H1 (cell line): Measurements from ENCODE around the gene OR2H1. TPM values are rescaled to one million over a fixed set of nuclear protein-coding genes. Genes with fewer than 3 reads are reported as not detected.

Experiments used
- CTCF ChIA-PET: fragments of 300-600 bp; sonication (Branson Sonifier 250); formaldehyde crosslinking; loops from one replicate; lab custom pipeline; 2021; ENCODE audit not compliant: partially characterized antibody; lab: Charles Lee
- POLR2A ChIA-PET: fragments of 300-600 bp; sonication (Branson Sonifier 250); formaldehyde crosslinking; loops from one replicate; lab custom pipeline; 2021; ENCODE audit warnings: inconsistent platforms; ENCODE audit not compliant: partially characterized antibody; lab: Charles Lee
- DNase-seq, 2 experiments: peaks; one replicate each; pipeline versions ENCODE4 v3.0.0 to v3.0.0-alpha.2; 2010 to 2022; ENCODE audit warnings: low spot score in 2 of 2, low read depth in 1 of 2, mixed read lengths in 1 of 2
- FAIRE-seq: peaks from 2 replicates; lab custom pipeline; 2011; peaks lifted over from hg19 to GRCh38; lab: Jason Lieb, UNC
- H2AFZ ChIP-seq: 2 replicates; pipeline ENCODE4 v1.8.1; 2012; ENCODE audit warnings: low read length, inconsistent platforms
- H2AK5ac ChIP-seq: 2 replicates; pipeline ENCODE4 v1.6.1; 2013; ENCODE audit warnings: low read depth, low read length
- H2BK120ac ChIP-seq: replicated peaks from 2 replicates; pipeline ENCODE3; 2013; ENCODE audit warnings: low read depth, low read length, inconsistent platforms
- H2BK12ac ChIP-seq: 2 replicates; pipeline ENCODE4 v1.6.1; 2013; ENCODE audit warnings: low read depth, low read length
- H2BK15ac ChIP-seq: 2 replicates; pipeline ENCODE4 v1.6.1; 2013; ENCODE audit warnings: low read length
- H2BK20ac ChIP-seq: 2 replicates; pipeline ENCODE4 v1.6.1; 2013; ENCODE audit warnings: low read length
- H2BK5ac ChIP-seq: 2 replicates; pipeline ENCODE4 v1.6.1; 2013; ENCODE audit warnings: low read depth, low read length
- H3K14ac ChIP-seq: 2 replicates; pipeline ENCODE4 v1.6.1; 2013; ENCODE audit warnings: inconsistent platforms; ENCODE audit not compliant: insufficient read length
- H3K18ac ChIP-seq: 2 replicates; pipeline ENCODE4 v1.6.1; 2013; ENCODE audit warnings: low read length; ENCODE audit errors: extremely low read depth
- H3K23ac ChIP-seq: 2 replicates; pipeline ENCODE4 v1.6.1; 2013; ENCODE audit warnings: inconsistent platforms; ENCODE audit not compliant: insufficient read length
- H3K23me2 ChIP-seq: 2 replicates; pipeline ENCODE4 v1.6.1; 2013; ENCODE audit warnings: low read depth, low read length
- H3K27ac ChIP-seq: 2 replicates; pipeline ENCODE4 v1.6.1; 2011; ENCODE audit warnings: low read depth, low read length, inconsistent platforms
- H3K27me3 ChIP-seq, 4 experiments: replicated peaks in 1 of 4; 1 replicate in 1 of 4; 2 replicates in 3 of 4; pipeline versions ENCODE4 v1.6.1 to v1.8.1; 2011 to 2013; ENCODE audit warnings: low read length in 3 of 4, mild to moderate bottlenecking in 3 of 4, inconsistent platforms in 2 of 4, mixed read lengths in 2 of 4, moderate library complexity in 1 of 4; ENCODE audit not compliant: control insufficient read depth in 3 of 4, insufficient read depth in 3 of 4; ENCODE audit errors: extremely low read depth in 1 of 4
- H3K36me3 ChIP-seq, 4 experiments: 2 replicates each; pipeline versions ENCODE4 v1.6.1 to v1.8.1; 2011 to 2013; ENCODE audit warnings: mild to moderate bottlenecking in 4 of 4, low read length in 3 of 4, moderate library complexity in 2 of 4, control low read depth in 1 of 4, inconsistent platforms in 1 of 4; ENCODE audit not compliant: insufficient read depth in 4 of 4, control insufficient read depth in 2 of 4
- H3K4ac ChIP-seq: replicated peaks from 2 replicates; pipeline ENCODE3; 2013; ENCODE audit warnings: low read length, low read depth, mixed read lengths, inconsistent platforms; ENCODE audit not compliant: insufficient read length
- H3K4me1 ChIP-seq, 4 experiments: replicated peaks in 1 of 4; 1 replicate in 1 of 4; 2 replicates in 3 of 4; pipeline versions ENCODE4 v1.6.1 to v1.8.1; 2011 to 2013; ENCODE audit warnings: low read length in 3 of 4, inconsistent platforms in 2 of 4, mixed read lengths in 1 of 4; ENCODE audit not compliant: insufficient read depth in 4 of 4, control insufficient read depth in 3 of 4
- H3K4me2 ChIP-seq, 2 experiments: 2 replicates each; pipeline versions ENCODE4 v1.6.1 to v1.8.1; 2011 to 2013; ENCODE audit warnings: low read depth in 2 of 2, low read length in 2 of 2, control low read depth in 1 of 2, inconsistent platforms in 1 of 2, mild to moderate bottlenecking in 1 of 2; ENCODE audit not compliant: insufficient read depth in 1 of 2
- H3K4me3 ChIP-seq, 4 experiments: fragments of 200-600, 300-600 bp in 1 of 4; sonication (generic), shearing (Covaris generic), sonication (Bioruptor Twin) in 1 of 4; 2 replicates each; pipeline versions ENCODE4 v1.5.1 to v1.8.1; 2011 to 2016; ENCODE audit warnings: low read length in 4 of 4, low read depth in 3 of 4, control low read depth in 2 of 4, inconsistent platforms in 2 of 4, mild to moderate bottlenecking in 2 of 4, mixed read lengths in 1 of 4, moderate library complexity in 1 of 4; ENCODE audit not compliant: insufficient read depth in 2 of 4; ENCODE audit errors: extremely low read depth in 1 of 4
- H3K56ac ChIP-seq: replicated peaks from 2 replicates; pipeline ENCODE3; 2013; ENCODE audit warnings: low read depth, mild to moderate bottlenecking, mixed read lengths, low read length, inconsistent platforms; ENCODE audit not compliant: insufficient read length
- H3K79me1 ChIP-seq: 2 replicates; pipeline ENCODE4 v1.6.1; 2013; ENCODE audit warnings: low read depth, low read length, control low read depth
- H3K79me2 ChIP-seq, 2 experiments: 2 replicates each; pipeline versions ENCODE4 v1.6.1 to v1.8.1; 2012 to 2013; ENCODE audit warnings: low read length in 2 of 2, mild to moderate bottlenecking in 2 of 2, inconsistent platforms in 1 of 2; ENCODE audit not compliant: insufficient read depth in 2 of 2, control insufficient read depth in 1 of 2
- H3K9ac ChIP-seq, 4 experiments: replicated peaks in 1 of 4; 1 replicate in 1 of 4; 2 replicates in 3 of 4; pipeline versions ENCODE4 v1.6.1 to v1.8.1; 2011 to 2013; ENCODE audit warnings: low read depth in 3 of 4, low read length in 3 of 4, control low read depth in 2 of 4, mild to moderate bottlenecking in 2 of 4, moderate library complexity in 2 of 4, inconsistent platforms in 1 of 4; ENCODE audit errors: extremely low read depth in 1 of 4
- H3K9me3 ChIP-seq, 2 experiments: 2 replicates each; pipeline versions ENCODE4 v1.6.1 to v1.8.1; 2012 to 2013; ENCODE audit warnings: mild to moderate bottlenecking in 2 of 2, moderate library complexity in 2 of 2, control low read depth in 1 of 2, inconsistent platforms in 1 of 2, low read depth in 1 of 2, low read length in 1 of 2, mixed read lengths in 1 of 2; ENCODE audit not compliant: insufficient read depth in 2 of 2
- H4K20me1 ChIP-seq, 2 experiments: replicated peaks in 1 of 2; 2 replicates each; pipeline versions ENCODE3 to v1.8.1; 2011 to 2013; ENCODE audit warnings: inconsistent platforms in 2 of 2, low read length in 2 of 2, mild to moderate bottlenecking in 1 of 2; ENCODE audit not compliant: insufficient read depth in 2 of 2, control insufficient read depth in 1 of 2
- H4K5ac ChIP-seq: 2 replicates; pipeline ENCODE4 v1.6.1; 2013; ENCODE audit warnings: low read length, low read depth, mixed read lengths, inconsistent platforms; ENCODE audit not compliant: insufficient read length
- H4K8ac ChIP-seq: 2 replicates; pipeline ENCODE4 v1.8.0; 2013; ENCODE audit warnings: mild to moderate bottlenecking, moderate library complexity, low read length, inconsistent platforms; ENCODE audit not compliant: insufficient read depth; ENCODE audit errors: extremely low read depth
- H4K91ac ChIP-seq: replicated peaks from 2 replicates; pipeline ENCODE3; 2013; ENCODE audit warnings: low read length, mixed read lengths, inconsistent platforms; ENCODE audit not compliant: insufficient read length
- PHF8 ChIP-seq: fragments of 200-600 bp; sonication (generic); conservative IDR thresholded peaks from 2 replicates; pipeline ENCODE4 v1.7.1; 2012; ENCODE audit warnings: low read depth, mild to moderate bottlenecking, inconsistent platforms, low read length, moderate library complexity
- POLR2A ChIP-seq, 2 experiments: IDR thresholded peaks; 1 replicate in 1 of 2; 2 replicates in 1 of 2; pipeline ENCODE4 v1.6.1; 2011; ENCODE audit warnings: low read depth in 2 of 2, low read length in 2 of 2, mild to moderate bottlenecking in 2 of 2; ENCODE audit errors: control extremely low read depth in 1 of 2
- POU5F1 ChIP-seq: IDR thresholded peaks from 2 replicates; pipeline ENCODE4 v1.6.1; 2011; ENCODE audit warnings: low read depth, mild to moderate bottlenecking, low read length, moderate library complexity
- RAD21 ChIP-seq, 2 experiments: IDR thresholded peaks in 1 of 2; conservative IDR thresholded peaks in 1 of 2; 2 replicates each; pipeline ENCODE4 v1.6.1; 2011; ENCODE audit warnings: low read depth in 2 of 2, low read length in 2 of 2, improper control_type of control experiment in 1 of 2, inconsistent platforms in 1 of 2, mild to moderate bottlenecking in 1 of 2, moderate library complexity in 1 of 2
- SIN3A ChIP-seq, 2 experiments: IDR thresholded peaks in 1 of 2; conservative IDR thresholded peaks in 1 of 2; 2 replicates each; pipeline ENCODE4 v1.6.1; 2011 to 2012; ENCODE audit warnings: low read length in 2 of 2, improper control_type of control experiment in 1 of 2, low read depth in 1 of 2, mild to moderate bottlenecking in 1 of 2
- TAF1 ChIP-seq: IDR thresholded peaks from 2 replicates; pipeline ENCODE4 v1.6.1; 2011; ENCODE audit warnings: mild to moderate bottlenecking, low read depth, low read length
- YY1 ChIP-seq: IDR thresholded peaks from 2 replicates; pipeline ENCODE4 v1.6.1; 2011; ENCODE audit warnings: low read depth, mild to moderate bottlenecking, low read length
- WGBS, 2 experiments: shearing (Covaris generic) in 1 of 2; methylation state at CpG; one replicate each; pipeline versions ENCODE4 v1.1.6 to v1.1.7; 2013 to 2015; ENCODE audit warnings: low lambda C conversion rate in 2 of 2, mixed read lengths in 2 of 2, inconsistent platforms in 1 of 2, low coverage in 1 of 2, missing lambda C conversion rate in 1 of 2; ENCODE audit not compliant: insufficient replicate concordance in 2 of 2, insufficient coverage in 1 of 2, insufficient read length in 1 of 2; ENCODE audit errors: extremely low coverage in 1 of 2, missing lambda C conversion rate in 1 of 2; 5-methylcytosine and 5-hydroxymethylcytosine counted together
- polyA plus RNA-seq, 7 experiments: library from polyadenylated mRNA; depleted of rRNA in 3 of 7; stranded (reverse) in 5 of 7; unstranded in 2 of 7; fragments of >200 nt in 5 of 7; fragments of 200-250 nt in 2 of 7; gene quantifications; 1 replicate in 5 of 7; 2 replicates in 1 of 7; 4 replicates in 1 of 7; pipeline versions ENCODE4 v1.2.1 to v1.2.3, GENCODE V29; 2011 to 2013; ENCODE audit warnings: missing spikeins in 2 of 7, mixed read lengths in 2 of 7
- total RNA-seq: library from RNA; stranded (reverse); fragmentation: NEBNext Ultra II Directional; extraction: Animal tissue kit (Norgen Biotek cat#: 25700); gene quantifications from 2 replicates; pipeline ENCODE4 v1.2.1, GENCODE V29; 2021

OR2H1 gene
- total and polyA plus RNA-seq, 2 of the 8 experiments (the other 6 are each of a cell fraction or from before 2014, with no cell fraction given), result not detected

DNA sequence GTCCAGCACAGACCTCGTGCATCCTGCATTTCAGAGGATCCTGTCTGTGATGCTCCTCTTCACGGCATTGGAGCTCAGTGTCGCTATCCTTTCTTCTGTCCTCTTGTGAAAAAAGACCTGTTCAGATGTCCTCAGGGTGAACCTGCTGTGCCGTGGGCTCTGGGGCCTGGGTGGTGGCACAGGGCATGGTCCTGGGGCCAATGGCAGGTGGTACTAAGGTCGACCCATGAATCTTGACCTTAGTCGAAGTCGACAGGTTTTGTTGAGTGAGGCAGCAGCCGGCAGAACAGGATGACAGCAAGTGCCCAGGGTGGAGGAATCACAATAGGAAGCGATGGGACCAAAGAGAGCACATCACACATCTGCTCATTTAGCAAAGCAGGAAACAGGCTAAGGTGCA is 52.8 kb downstream of the OR2H1 start:
- TF ChIP-seq POU5F1 (no peak), YY1 (no peak), RAD21 (IDR thresholded peaks at IDR 0.05 in 1 of 2, conservative IDR thresholded peaks at IDR 0.05 in 1 of 2; ENCODE audit: low read depth in 2 of 2, low read length in 2 of 2) (no peak), SIN3A (conservative IDR thresholded peaks at IDR 0.05 in 1 of 2, IDR thresholded peaks at IDR 0.05 in 1 of 2; ENCODE audit: low read depth in 1 of 2, low read length in 2 of 2) (no peak), TAF1 (no peak), PHF8 (no peak), POLR2A (IDR thresholded peaks at IDR 0.05; ENCODE audit: control extremely low read depth in 1 of 2, low read depth in 2 of 2, low read length in 2 of 2) (no peak)
- Histone ChIP-seq H2BK5ac (no peak overlapping the region), H3K23me2 (no peaks in the 10 kb centered on the region), H3K9ac (no peak overlapping the region), H2AK5ac (no peak overlapping the region), H4K8ac (no peak overlapping the region; the same call in 1 of the 2 replicates), H3K56ac (no peak overlapping the region), H3K9me3 (no peaks in the 10 kb centered on the region), H3K79me1 (no peaks in the 10 kb centered on the region; the same call in 1 of the 2 replicates), H2BK120ac (no peak overlapping the region), H2BK20ac (no peak overlapping the region), H3K79me2 (no peaks in the 10 kb centered on the region), H2AFZ (no peak overlapping the region), H3K14ac (no peak overlapping the region), H3K36me3 (no peaks in the 10 kb centered on the region), H2BK12ac (no peak overlapping the region), H3K4me1 (no peaks in the 10 kb centered on the region), H3K4ac (no peak overlapping the region), H3K4me3 (no peak overlapping the region), H4K91ac (no peak overlapping the region), H3K18ac (no peak overlapping the region), H3K4me2 (no peak overlapping the region), H3K27me3 (no peaks in the 10 kb centered on the region; a peak in 2 of 7 replicates), H3K23ac (no peak overlapping the region), H4K5ac (no peak overlapping the region), H3K27ac (no peak overlapping the region), H2BK15ac (no peak overlapping the region), H4K20me1 (no peaks in the 10 kb centered on the region)
- POLR2A ChIA-PET, result no interaction called here
- WGBS, 2 experiments, result 86% methylated on average over 9 of the region's 9 CpGs; no CpG with 5 or more reads in 1 of the 2 experiments
- CTCF ChIA-PET, result interaction anchor here (2.9 kb wide), 1 partner anchor 10 kb away, joined by 9 read pairs; no protein-coding TSS in a partner anchor
- FAIRE-seq (no peak), DNase-seq (no peak)
